ENCODE results near the gene ADCY5.

ADCY5 gene

DNA sequence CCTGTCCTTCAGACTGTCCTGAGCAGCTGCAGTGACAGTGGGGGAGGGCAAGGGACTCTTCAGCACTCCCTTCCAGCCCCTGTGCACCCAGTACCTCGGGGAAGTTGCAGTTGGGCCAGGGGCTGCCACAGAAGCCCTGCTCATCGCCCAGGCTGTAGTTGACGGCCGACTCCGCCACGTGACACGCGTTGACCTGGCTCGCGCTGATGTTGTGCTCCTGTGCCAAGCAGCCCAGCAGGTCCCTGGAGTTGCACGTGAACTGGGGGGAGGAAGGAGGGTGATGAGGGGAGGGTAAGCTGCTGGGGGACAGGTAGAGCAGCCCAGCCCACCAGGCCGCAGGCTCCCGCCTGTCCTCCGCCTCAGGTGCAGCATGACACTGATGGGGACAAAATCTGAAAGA, 145.9 kb downstream of the ADCY5 start:
- no peak for DNase-seq (ENCODE audit: low spot score)

- no peak for DNase-seq (ENCODE audit: low spot score)
These were observed 147.3 kb downstream of the ADCY5 start for GRCh38 chr3:123301331-123302184.

GRCh38 chr3:123300583-123300982, 148.3 kb downstream of the ADCY5 start:
- no peak for DNase-seq (ENCODE audit: low spot score)

GRCh38 chr3:123300056-123300455, 148.8 kb downstream of the ADCY5 start:
- DNase-seq (ENCODE audit: low spot score): no peak

DNA sequence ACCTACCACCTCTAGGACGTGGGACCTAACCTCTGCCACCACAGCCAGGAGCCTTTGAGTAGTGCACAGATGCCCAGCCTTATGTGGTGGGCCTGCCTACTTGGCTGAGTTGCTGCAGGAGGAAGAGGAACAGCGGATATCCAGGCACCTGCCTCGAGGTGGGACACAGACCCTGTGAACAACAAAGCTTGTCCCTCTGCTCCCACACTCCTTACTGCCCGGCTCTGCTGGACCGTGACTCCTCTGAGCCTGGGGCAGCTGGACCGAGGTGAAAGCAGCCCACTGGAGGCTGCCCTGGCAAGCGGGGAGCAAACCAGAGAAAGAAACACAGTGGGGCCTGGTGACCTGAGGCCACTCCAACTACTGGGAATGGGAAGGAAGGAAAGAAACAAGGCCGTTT, 149.3 kb downstream of the ADCY5 start:
- DNase-seq (ENCODE audit: low spot score): no peak

- no peak for DNase-seq (ENCODE audit: low spot score)
These were observed 150.0 kb downstream of the ADCY5 start for GRCh38 chr3:123298903-123299302.

GRCh38 chr3:123297627-123297899, 151.3 kb downstream of the ADCY5 start:
- no peak for DNase-seq (ENCODE audit: low spot score)

DNA sequence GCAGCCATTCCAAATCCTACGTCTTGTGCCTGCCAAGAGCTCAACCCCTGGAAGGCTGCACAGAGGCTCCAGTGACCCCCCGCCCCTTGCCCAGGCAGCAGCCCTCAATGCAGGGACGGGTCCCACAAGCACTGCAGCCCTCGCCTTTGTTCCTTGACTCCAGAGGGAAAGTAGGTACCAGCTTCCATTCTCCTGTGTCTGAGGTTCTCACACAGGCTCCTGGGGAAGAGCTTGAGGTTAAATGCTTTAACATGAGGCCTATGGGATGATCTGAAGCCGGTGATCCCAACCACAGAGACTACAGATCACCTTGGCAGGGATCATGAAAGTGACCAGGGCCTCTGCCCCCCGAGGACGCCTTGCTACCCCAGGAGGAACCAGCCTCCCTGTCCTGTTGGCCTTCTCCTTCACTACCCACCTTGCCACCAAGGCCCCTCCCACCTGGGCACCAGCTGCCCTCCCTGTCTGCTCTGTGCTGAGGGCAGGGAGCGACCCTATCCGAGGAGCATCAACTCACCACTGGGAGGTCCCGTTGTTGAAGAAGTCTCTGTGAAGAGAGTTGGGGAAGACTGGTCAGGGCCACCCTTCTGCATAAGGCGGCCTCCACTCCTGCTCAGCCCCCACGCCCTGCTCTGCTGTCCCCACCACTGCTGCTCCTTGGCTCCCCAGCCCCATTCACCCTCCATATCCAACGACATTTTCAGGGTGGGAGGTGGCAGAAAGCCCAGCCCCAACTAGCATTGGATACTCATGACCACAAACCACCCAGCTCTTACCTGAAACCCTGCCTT, 151.9 kb downstream of the ADCY5 start:
- no peak for DNase-seq (ENCODE audit: low spot score)

DNA sequence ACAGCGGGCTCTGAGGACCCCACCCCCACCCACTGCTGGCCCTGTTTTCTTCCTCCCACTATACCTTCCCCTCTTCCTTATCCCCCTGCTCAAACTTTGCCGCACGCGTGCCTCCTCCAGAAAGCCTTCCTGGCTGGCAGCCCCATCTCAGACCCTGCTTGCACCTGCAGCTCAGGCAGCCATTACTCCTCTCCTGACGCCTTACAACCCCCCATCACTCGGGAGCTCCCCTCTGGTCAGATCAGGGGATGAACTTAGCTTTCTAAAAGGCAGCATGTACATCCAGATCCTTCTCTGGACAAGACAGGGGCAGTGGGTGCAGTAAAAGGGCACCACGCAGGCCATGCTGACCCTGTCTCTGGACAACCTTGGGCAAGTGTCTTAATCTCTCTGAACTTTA, 152.6 kb downstream of the ADCY5 start:
- no peak for DNase-seq (ENCODE audit: low spot score)

DNA sequence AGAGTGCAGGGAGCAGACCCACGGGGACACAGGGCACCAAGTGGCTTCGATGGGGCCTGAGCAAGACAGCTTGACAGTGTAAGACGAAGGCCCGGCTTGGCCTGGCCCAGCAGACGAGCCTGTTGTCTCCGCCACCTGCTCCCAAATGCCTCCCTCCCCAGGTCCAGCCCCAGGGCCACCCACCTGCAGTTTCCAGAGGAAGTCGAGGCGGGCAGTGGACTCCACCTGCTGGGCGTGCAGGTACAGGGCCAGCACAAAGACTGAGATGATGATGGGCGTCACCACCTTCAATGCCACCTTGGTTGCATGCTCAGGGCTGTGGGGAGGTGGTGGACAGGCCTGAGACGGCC, 153.0 kb downstream of the ADCY5 start:
- no peak for DNase-seq (ENCODE audit: low spot score)

DNA sequence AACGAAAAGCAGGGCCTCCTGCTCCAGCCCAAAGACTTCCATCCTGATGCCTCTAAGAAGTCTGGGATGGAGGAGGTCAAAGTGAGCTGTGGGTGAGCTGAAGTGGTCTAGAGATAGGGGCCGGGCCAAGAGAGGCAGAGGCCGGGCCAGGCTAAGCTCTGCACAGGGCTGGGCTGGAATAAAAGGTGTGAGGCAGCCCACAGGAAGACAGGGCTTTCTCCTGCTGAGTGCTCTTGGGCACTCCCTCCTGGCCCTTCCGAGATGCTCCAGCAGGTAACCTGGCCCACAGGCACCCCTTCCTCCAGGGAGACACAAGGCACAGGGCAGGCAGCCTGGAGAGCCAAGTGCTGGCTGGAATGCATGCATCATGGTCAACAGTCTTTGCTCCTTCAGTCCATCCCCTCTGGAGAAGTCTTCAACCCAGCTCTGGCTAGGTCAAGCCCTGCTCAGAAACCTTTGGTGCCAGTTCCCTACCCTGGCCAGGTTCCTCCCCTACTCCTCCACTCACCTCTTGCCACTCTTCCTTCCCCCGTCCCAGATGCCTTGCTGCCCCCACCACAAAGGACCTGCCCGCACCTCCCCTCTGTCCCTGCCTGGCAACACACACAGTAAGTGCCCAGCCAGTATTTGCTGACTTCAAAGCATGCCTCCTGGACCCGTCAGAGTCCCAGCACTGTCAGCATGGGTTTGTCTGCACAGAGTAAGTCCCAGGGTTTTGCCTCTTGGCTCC, 153.6 kb downstream of the ADCY5 start:
- DNase-seq (ENCODE audit: low spot score): no peak

DNA sequence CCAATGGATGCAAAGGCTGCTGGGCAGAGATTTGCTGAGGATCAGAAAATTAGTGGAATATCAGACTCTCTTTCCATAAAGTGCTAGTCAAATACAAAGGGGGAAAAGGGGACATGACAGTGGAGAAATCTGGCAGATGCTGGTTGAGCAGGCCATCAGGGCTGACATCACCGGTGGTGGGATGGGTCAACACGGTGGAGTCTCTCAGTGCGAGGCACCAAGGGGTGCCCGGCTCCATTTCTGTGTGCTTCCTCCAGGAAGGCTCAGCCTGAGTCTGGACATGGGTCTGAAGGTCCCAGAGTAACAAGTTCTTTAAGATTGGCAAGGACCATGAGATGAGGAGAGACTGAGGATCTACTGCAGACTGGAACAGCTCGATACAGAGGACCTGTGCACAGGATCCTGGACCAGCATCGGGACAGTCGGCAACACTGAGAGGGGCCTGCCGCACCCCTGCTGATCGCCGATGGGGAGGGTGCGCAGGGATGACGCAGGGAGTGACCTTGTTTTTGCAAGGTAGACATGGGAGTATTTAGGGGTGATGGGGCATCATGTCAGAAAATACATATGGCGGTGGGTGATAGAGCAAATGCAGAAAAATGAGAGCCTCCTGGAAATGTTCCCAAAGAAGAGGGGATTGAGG, 154.5 kb downstream of the ADCY5 start:
- DNase-seq (ENCODE audit: low spot score): no peak

GRCh38 chr3:123292321-123293310, 156.3 kb downstream of the ADCY5 start:
- no peak for DNase-seq (ENCODE audit: low spot score)

DNA sequence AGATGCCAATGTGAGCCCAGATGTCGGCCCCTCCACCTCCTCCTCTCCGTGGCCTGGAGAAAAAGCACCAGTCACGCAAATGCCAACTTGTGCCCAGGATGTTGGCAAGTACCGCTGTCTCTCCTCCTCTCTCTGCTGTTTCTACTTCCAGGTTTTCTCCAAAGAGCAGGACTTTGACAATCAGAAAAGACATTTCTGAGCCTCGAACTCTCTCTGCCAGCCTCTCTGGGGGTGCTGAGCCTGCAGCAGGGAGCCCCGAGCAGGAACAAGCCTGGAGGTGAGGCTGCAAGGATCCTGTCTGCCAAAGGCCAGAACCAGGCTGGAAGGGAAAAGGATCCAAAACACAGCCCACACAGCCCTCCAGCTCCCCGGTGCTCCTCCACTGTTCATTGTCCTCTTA, 157.5 kb downstream of the ADCY5 start:
- no peak for DNase-seq (ENCODE audit: low spot score)

- no peak for DNase-seq (ENCODE audit: low spot score)
These were observed 157.9 kb downstream of the ADCY5 start for GRCh38 chr3:123290962-123291361.

GRCh38 chr3:123290107-123290930, 158.6 kb downstream of the ADCY5 start:
- DNase-seq (ENCODE audit: low spot score): no peak

GRCh38 chr3:123289391-123290106, 159.3 kb downstream of the ADCY5 start:
- DNase-seq (ENCODE audit: low spot score): no peak

DNA sequence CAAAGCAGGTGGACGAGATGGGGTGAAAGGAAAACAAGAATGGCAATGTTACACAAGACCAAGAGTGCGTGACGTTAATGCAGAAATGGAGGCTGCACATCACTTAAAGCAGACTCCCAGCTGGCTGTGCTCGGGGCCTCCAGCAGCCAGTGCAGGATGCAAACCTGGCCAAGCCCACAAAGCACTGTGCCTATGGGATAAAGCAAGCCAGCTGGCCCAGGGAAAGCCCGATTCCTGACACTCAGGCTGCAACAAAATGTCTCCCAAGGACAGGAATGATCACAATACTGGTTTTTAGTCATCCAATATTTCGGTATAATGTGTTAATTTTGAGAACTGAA, 161.0 kb downstream of the ADCY5 start:
- no peak for DNase-seq (ENCODE audit: low spot score)
